HepG2 (cell line): ENCODE data around the gene MRPL9.

Source experiments
- ATF2 ChIP-seq: sonication (generic); formaldehyde crosslinking; IDR thresholded peaks from 2 replicates; pipeline ENCODE4 v1.4.0; 2020; ENCODE audit warnings: missing genetic modification reagents
- CHD2 ChIP-seq: IDR thresholded peaks from 2 replicates; pipeline ENCODE4 v1.6.1; 2011; ENCODE audit warnings: low read depth, low read length, improper control_type of control experiment
- POLR2A ChIP-seq, 2 experiments: IDR thresholded peaks; 2 replicates each; pipeline ENCODE4 v1.6.1; 2011; ENCODE audit warnings: low read depth in 2 of 2, low read length in 2 of 2, mild to moderate bottlenecking in 1 of 2, moderate library complexity in 1 of 2; ENCODE audit not compliant: insufficient read depth in 1 of 2
- SIX4 ChIP-seq: sonication (generic); formaldehyde crosslinking; IDR thresholded peaks from 2 replicates; pipeline ENCODE4 v1.4.0; 2020; ENCODE audit warnings: missing genetic modification reagents
- ZNF263 ChIP-seq: sonication (generic); formaldehyde crosslinking; IDR thresholded peaks from 2 replicates; pipeline ENCODE4 v1.4.0; 2020; ENCODE audit warnings: missing genetic modification reagents
- TF ChIP-seq, protein P1 (sequence below): sonication (generic); formaldehyde crosslinking; IDR thresholded peaks from 2 replicates; pipeline ENCODE4 v1.5.0; 2020; ENCODE audit warnings: missing genetic modification reagents
- TF ChIP-seq, protein P2 (sequence below): IDR thresholded peaks from 2 replicates; pipeline ENCODE4 v1.6.1; 2012; ENCODE audit warnings: inconsistent platforms
- TF ChIP-seq, protein P3 (sequence below): sonication (generic); formaldehyde crosslinking; IDR thresholded peaks from 2 replicates; pipeline ENCODE4 v1.4.0; 2020; ENCODE audit warnings: missing genetic modification reagents

DNA sequence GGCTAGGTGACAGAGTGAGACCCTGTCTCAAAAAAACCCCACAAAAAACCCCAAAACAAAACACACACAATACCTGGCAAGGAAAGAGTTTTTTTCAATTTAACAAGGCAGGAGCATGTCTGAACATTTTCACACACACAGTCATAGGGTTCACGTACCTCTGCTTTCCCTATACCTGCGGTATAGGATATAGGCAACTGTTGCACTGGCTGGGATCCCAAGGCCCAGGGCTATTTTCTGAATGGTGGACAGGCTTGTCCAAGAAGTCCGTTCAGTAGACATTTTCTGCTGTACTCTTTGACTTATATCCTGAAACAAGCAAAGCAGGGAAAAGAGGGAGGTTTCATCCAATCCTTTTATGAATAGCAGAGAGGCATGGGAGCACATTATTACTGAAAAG lies 19.4 kb upstream of the MRPL9 start:
- TF ChIP-seq, protein P1, sequence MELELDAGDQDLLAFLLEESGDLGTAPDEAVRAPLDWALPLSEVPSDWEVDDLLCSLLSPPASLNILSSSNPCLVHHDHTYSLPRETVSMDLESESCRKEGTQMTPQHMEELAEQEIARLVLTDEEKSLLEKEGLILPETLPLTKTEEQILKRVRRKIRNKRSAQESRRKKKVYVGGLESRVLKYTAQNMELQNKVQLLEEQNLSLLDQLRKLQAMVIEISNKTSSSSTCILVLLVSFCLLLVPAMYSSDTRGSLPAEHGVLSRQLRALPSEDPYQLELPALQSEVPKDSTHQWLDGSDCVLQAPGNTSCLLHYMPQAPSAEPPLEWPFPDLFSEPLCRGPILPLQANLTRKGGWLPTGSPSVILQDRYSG, result no peak
- no peak for TF ChIP-seq CHD2
- TF ChIP-seq ZNF263 (CRISPR knock-in tag), result no peak
- TF ChIP-seq, protein P2, sequence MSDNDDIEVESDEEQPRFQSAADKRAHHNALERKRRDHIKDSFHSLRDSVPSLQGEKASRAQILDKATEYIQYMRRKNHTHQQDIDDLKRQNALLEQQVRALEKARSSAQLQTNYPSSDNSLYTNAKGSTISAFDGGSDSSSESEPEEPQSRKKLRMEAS, result no peak
- TF ChIP-seq, protein P3, sequence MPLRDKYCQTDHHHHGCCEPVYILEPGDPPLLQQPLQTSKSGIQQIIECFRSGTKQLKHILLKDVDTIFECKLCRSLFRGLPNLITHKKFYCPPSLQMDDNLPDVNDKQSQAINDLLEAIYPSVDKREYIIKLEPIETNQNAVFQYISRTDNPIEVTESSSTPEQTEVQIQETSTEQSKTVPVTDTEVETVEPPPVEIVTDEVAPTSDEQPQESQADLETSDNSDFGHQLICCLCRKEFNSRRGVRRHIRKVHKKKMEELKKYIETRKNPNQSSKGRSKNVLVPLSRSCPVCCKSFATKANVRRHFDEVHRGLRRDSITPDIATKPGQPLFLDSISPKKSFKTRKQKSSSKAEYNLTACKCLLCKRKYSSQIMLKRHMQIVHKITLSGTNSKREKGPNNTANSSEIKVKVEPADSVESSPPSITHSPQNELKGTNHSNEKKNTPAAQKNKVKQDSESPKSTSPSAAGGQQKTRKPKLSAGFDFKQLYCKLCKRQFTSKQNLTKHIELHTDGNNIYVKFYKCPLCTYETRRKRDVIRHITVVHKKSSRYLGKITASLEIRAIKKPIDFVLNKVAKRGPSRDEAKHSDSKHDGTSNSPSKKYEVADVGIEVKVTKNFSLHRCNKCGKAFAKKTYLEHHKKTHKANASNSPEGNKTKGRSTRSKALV (CRISPR knock-in tag), result no peak
- no peak for TF ChIP-seq POLR2A (IDR thresholded peaks at IDR 0.05; ENCODE audit: insufficient read depth in 1 of 2, low read depth in 2 of 2, low read length in 2 of 2)
- TF ChIP-seq SIX4, result no peak
- TF ChIP-seq ATF2 (CRISPR knock-in tag), result no peak
